H9 (cell line): Measurements from ENCODE around the gene MLIP. TPM values are rescaled to one million over a fixed set of nuclear protein-coding genes. Genes with fewer than 3 reads are reported as not detected.

Experiments
- DNase-seq: peaks from one replicate; pipeline ENCODE4 v3.0.0-alpha.2; 2017
- H2AFZ ChIP-seq: one replicate; pipeline ENCODE4 v1.6.1; 2013; ENCODE audit warnings: mild to moderate bottlenecking, low read length, control low read depth, moderate library complexity
- H2AK5ac ChIP-seq: 2 replicates; pipeline ENCODE4 v1.6.1; 2013; ENCODE audit warnings: low read length, control low read depth, mixed read lengths; ENCODE audit not compliant: insufficient read length
- H2BK120ac ChIP-seq: one replicate; pipeline ENCODE4 v1.6.1; 2013; ENCODE audit warnings: low read depth, mild to moderate bottlenecking, low read length, control low read depth, inconsistent platforms; ENCODE audit not compliant: poor library complexity, severe bottlenecking
- H2BK12ac ChIP-seq: 2 replicates; pipeline ENCODE4 v1.6.1; 2013; ENCODE audit warnings: low read length, control low read depth, mixed read lengths, low read depth; ENCODE audit not compliant: insufficient read length
- H2BK15ac ChIP-seq: 2 replicates; pipeline ENCODE4 v1.6.1; 2013; ENCODE audit warnings: low read depth, low read length, control low read depth
- H2BK20ac ChIP-seq: one replicate; pipeline ENCODE4 v1.6.1; 2013; ENCODE audit warnings: low read depth, mild to moderate bottlenecking, low read length, control low read depth, inconsistent platforms; ENCODE audit not compliant: poor library complexity, severe bottlenecking
- H2BK5ac ChIP-seq: 2 replicates; pipeline ENCODE4 v1.6.1; 2013; ENCODE audit warnings: low read length, control low read depth, mixed read lengths; ENCODE audit not compliant: insufficient read length
- H3K14ac ChIP-seq: 2 replicates; pipeline ENCODE4 v1.6.1; 2013; ENCODE audit warnings: low read length, control low read depth; ENCODE audit not compliant: insufficient read depth
- H3K18ac ChIP-seq: 2 replicates; pipeline ENCODE4 v1.6.1; 2013; ENCODE audit warnings: low read depth, mild to moderate bottlenecking, mixed read lengths, low read length, control low read depth; ENCODE audit not compliant: insufficient read length
- H3K23ac ChIP-seq: 2 replicates; pipeline ENCODE4 v1.6.1; 2013; ENCODE audit warnings: low read length, control low read depth, mixed read lengths, low read depth; ENCODE audit not compliant: insufficient read length
- H3K23me2 ChIP-seq: 2 replicates; pipeline ENCODE4 v1.6.1; 2013; ENCODE audit warnings: low read depth, mild to moderate bottlenecking, mixed read lengths, low read length, control low read depth; ENCODE audit not compliant: insufficient read length, poor library complexity, severe bottlenecking
- H3K27ac ChIP-seq: 2 replicates; pipeline ENCODE4 v1.5.1; 2013; ENCODE audit warnings: low read length, control low read depth, mixed read lengths, low read depth; ENCODE audit not compliant: insufficient read length
- H3K27me3 ChIP-seq: 2 replicates; pipeline ENCODE4 v1.6.1; 2013; ENCODE audit warnings: low read length, control low read depth, inconsistent platforms; ENCODE audit not compliant: insufficient read depth
- H3K4ac ChIP-seq: 2 replicates; pipeline ENCODE4 v1.6.1; 2013; ENCODE audit warnings: low read depth, mild to moderate bottlenecking, control low read depth, inconsistent platforms, low read length, moderate library complexity
- H3K4me1 ChIP-seq: 2 replicates; pipeline ENCODE4 v1.6.1; 2013; ENCODE audit warnings: low read length, control low read depth, inconsistent platforms; ENCODE audit not compliant: insufficient read depth
- H3K4me2 ChIP-seq: 2 replicates; pipeline ENCODE4 v1.6.1; 2013; ENCODE audit warnings: low read length, control low read depth, mixed read lengths; ENCODE audit not compliant: insufficient read length, insufficient read depth
- H3K56ac ChIP-seq: 2 replicates; pipeline ENCODE4 v1.6.1; 2013; ENCODE audit warnings: low read depth, mild to moderate bottlenecking, mixed read lengths, low read length, control low read depth; ENCODE audit not compliant: insufficient read length
- H3K79me1 ChIP-seq: 2 replicates; pipeline ENCODE4 v1.6.1; 2013; ENCODE audit warnings: low read depth, mild to moderate bottlenecking, moderate library complexity, low read length, control low read depth, inconsistent platforms; ENCODE audit not compliant: insufficient read depth, poor library complexity, severe bottlenecking
- H3K79me2 ChIP-seq: 2 replicates; pipeline ENCODE4 v1.6.1; 2013; ENCODE audit warnings: low read length, control low read depth, inconsistent platforms; ENCODE audit not compliant: insufficient read depth
- H3K9ac ChIP-seq: 2 replicates; pipeline ENCODE4 v1.6.1; 2013; ENCODE audit warnings: low read length, control low read depth, mixed read lengths; ENCODE audit not compliant: insufficient read length; ENCODE audit errors: extremely low read depth
- H3K9me3 ChIP-seq: one replicate; pipeline ENCODE4 v1.6.1; 2013; ENCODE audit warnings: low read depth, low read length, inconsistent platforms; ENCODE audit not compliant: control insufficient read depth
- H3T11ph ChIP-seq: one replicate; pipeline ENCODE4 v1.6.1; 2013; ENCODE audit warnings: mild to moderate bottlenecking, low read length, control low read depth, inconsistent platforms
- H4K20me1 ChIP-seq: one replicate; pipeline ENCODE4 v1.6.1; 2013; ENCODE audit not compliant: control insufficient read depth, insufficient read length, insufficient read depth
- H4K5ac ChIP-seq: 2 replicates; pipeline ENCODE4 v1.6.1; 2013; ENCODE audit warnings: low read depth, mild to moderate bottlenecking, mixed read lengths, low read length, control low read depth; ENCODE audit not compliant: insufficient read length
- H4K8ac ChIP-seq: replicated peaks from 2 replicates; pipeline ENCODE4 v1.6.1; 2013; ENCODE audit warnings: low read length, control low read depth, mixed read lengths, low read depth; ENCODE audit not compliant: insufficient read length
- H4K91ac ChIP-seq: 2 replicates; pipeline ENCODE4 v1.6.1; 2013; ENCODE audit warnings: low read depth, mild to moderate bottlenecking, moderate library complexity, mixed read lengths, low read length, control low read depth; ENCODE audit not compliant: insufficient read length
- H3K27ac Mint-ChIP-seq, 3 experiments: 2 replicates in 2 of 3; 3 replicates in 1 of 3; pipeline ENCODE4 v1.8.0; 2020 to 2021; ENCODE audit warnings: mixed read lengths in 3 of 3, mild to moderate bottlenecking in 1 of 3, moderate library complexity in 1 of 3
- H3K27me3 Mint-ChIP-seq: 2 replicates; pipeline ENCODE4 v1.8.0; 2021; ENCODE audit warnings: low read depth, mild to moderate bottlenecking, moderate library complexity, mixed read lengths
- H3K36me3 Mint-ChIP-seq, 3 experiments: 2 replicates in 2 of 3; 3 replicates in 1 of 3; pipeline ENCODE4 v1.8.0; 2020 to 2021; ENCODE audit warnings: low read depth in 3 of 3, mixed read lengths in 3 of 3; ENCODE audit not compliant: insufficient read depth in 1 of 3
- H3K4me1 Mint-ChIP-seq, 2 experiments: 2 replicates each; pipeline ENCODE4 v1.8.0; 2020; ENCODE audit warnings: mixed read lengths in 2 of 2
- H3K4me3 Mint-ChIP-seq, 2 experiments: 2 replicates in 1 of 2; 3 replicates in 1 of 2; pipeline ENCODE4 v1.8.0; 2020 to 2021; ENCODE audit warnings: mild to moderate bottlenecking in 2 of 2, mixed read lengths in 2 of 2, moderate library complexity in 1 of 2
- H3K9me3 Mint-ChIP-seq, 2 experiments: 2 replicates in 1 of 2; 3 replicates in 1 of 2; pipeline ENCODE4 v1.8.0; 2020; ENCODE audit warnings: mild to moderate bottlenecking in 2 of 2, mixed read lengths in 2 of 2, moderate library complexity in 1 of 2
- CTCF ChIP-seq: fragments of 200-600 bp; sonication (generic); conservative IDR thresholded peaks from 3 replicates; pipeline ENCODE4 v1.8.0; 2021; ENCODE audit warnings: antibody characterized with exemption, mild to moderate bottlenecking
- WGBS: extraction: QIAGEN DNeasy Blood & Tissue Kit; methylation state at CpG from one replicate; pipeline ENCODE4 v1.1.7; 2013; ENCODE audit warnings: missing lambda C conversion rate, low lambda C conversion rate, mixed read lengths; ENCODE audit not compliant: insufficient read length; ENCODE audit errors: extremely low coverage; 5-methylcytosine and 5-hydroxymethylcytosine counted together
- total RNA-seq: library from RNA; stranded (reverse); gene quantifications from 2 replicates; pipeline ENCODE4 v1.2.1, GENCODE V29; 2021

Gene MLIP
- total RNA-seq, 1 experiment from 2014 or later, result not detected

- H4K5ac ChIP-seq, result no peak overlapping the region
- H2AK5ac ChIP-seq, result no peak overlapping the region
- DNase-seq, result no peak
- Mint-ChIP-seq H3K9me3 (peaks cover 0 to 3% of the 10 kb centered on the region in 2 experiments; a peak in 1 of 5 replicates), H3K27me3 (no peaks in the 10 kb centered on the region), H3K4me1 (peaks cover 6 to 7% of the 10 kb centered on the region in 2 experiments; a peak in 3 of 4 replicates), H3K27ac (no peak overlapping the region), H3K4me3 (no peak overlapping the region), H3K36me3 (no peaks in the 10 kb centered on the region; a peak in 1 of 7 replicates)
- no peaks in the 10 kb centered on the region for H3K9me3 ChIP-seq
- no peak overlapping the region for H3T11ph ChIP-seq
- no peak overlapping the region for H4K8ac ChIP-seq
- H3K4me2 ChIP-seq, result no peak overlapping the region
- H3K23ac ChIP-seq, result no peak overlapping the region
- no CpG with 5 or more reads among the region's 1 CpG for WGBS
- no peak overlapping the region for H3K4ac ChIP-seq
- no peaks in the 10 kb centered on the region for H3K27me3 ChIP-seq
- TF ChIP-seq CTCF, result no peak
- no peak overlapping the region for H2BK15ac ChIP-seq
- H2BK20ac ChIP-seq, result no peak overlapping the region
- no peak overlapping the region for H3K9ac ChIP-seq
- no peaks in the 10 kb centered on the region for H3K79me2 ChIP-seq
- H4K91ac ChIP-seq, result no peak overlapping the region
- H2BK5ac ChIP-seq, result no peak overlapping the region
- no peak overlapping the region for H2BK120ac ChIP-seq
- no peak overlapping the region for H2AFZ ChIP-seq
- H4K20me1 ChIP-seq, result no peaks in the 10 kb centered on the region
- no peak overlapping the region for H3K56ac ChIP-seq
- no peak overlapping the region for H3K27ac ChIP-seq
- H3K18ac ChIP-seq, result no peak overlapping the region
- H3K4me1 ChIP-seq, result no peaks in the 10 kb centered on the region
- no peak overlapping the region for H2BK12ac ChIP-seq
- H3K79me1 ChIP-seq, result no peaks in the 10 kb centered on the region
- H3K14ac ChIP-seq, result no peak overlapping the region
- H3K23me2 ChIP-seq, result no peaks in the 10 kb centered on the region
Observed at GRCh38 chr6:54112151-54112650, 958 bp downstream of the MLIP start.
